Measurements from ENCODE around the gene LGI4.
"Not testable (repeated sequence)": the region's sequence is repeated elsewhere in the genome, so short reads cannot be mapped to it uniquely, and the experiment has no call there.

The LGI4 gene

GRCh38 chr19:35141837-35142605, 7.2 kb upstream of the LGI4 start:
- DNase-seq (ENCODE audit: low read depth in 2 of 2) = no peak

- DNase-seq (ENCODE audit: low read depth in 2 of 2) = peak; percentile 96 to 99
These were observed 6.3 kb upstream of the LGI4 start for GRCh38 chr19:35140962-35141836.

- no peak for DNase-seq (ENCODE audit: low read depth in 2 of 2)
These were observed 5.5 kb upstream of the LGI4 start for GRCh38 chr19:35140207-35140961.

GRCh38 chr19:35138305-35138892, 3.5 kb upstream of the LGI4 start, which contains the start of gene FXYD1:
Gene FXYD1, plus strand, starts transcription at chr19:35138824. Its CDS starts 1,256 bp downstream, at chr19:35140080.
- no peak for DNase-seq (ENCODE audit: low read depth in 2 of 2)

DNA sequence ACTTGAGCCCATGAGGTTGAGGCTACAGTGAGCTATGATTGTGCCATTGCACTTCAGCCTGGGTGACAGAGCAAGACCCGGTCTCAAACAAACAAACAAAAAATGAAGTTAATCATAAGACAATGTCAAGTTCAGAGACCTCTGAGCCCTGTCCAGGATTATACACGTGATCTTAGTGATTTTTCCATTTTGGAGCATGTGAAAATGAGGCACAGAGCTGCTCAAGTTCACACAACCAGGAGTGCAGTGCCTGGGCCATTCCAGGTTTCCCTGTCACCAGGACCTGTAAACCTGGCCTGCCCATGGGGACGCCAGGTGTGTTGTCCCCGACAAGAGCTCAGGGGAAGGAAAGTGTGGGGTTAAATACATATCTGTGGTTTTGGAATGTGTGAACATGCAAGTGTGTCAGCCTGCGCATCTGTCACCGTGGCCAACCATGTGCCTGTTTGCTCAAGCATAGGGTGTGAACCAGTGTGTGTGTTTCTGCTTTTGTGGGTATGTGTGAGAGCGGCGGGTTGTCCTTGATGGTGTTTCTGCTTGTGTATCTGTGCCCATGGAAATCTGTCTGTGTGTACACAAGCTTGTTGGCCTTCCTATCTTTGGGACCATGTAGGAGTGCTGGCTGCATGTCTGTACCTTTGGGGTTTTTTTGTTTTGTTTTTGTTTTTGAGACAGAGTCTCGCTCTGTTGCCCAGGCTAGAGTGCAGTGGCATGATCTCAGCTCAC, 2.3 kb upstream of the LGI4 start:
- DNase-seq (ENCODE audit: low read depth in 2 of 2) = no peak

DNA sequence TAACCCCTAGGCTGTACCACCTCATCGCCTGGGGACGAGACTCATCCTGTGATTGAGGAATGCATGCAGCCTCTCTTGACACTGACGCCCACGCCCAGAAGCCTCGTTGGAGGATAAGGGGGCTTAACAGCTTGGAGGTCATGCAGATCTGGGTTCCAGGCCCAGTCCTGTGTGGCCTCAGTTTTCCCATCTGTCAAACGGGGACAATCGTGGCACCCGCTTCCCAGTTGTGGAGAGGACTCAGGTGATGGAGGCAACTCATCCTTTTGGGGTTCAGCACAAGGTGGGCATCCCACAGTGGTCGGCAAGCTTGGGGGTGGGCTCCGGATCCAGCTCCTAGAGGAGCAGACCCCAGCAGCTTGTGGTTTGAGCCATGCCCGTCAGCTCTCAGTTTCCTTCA, 1.4 kb upstream of the LGI4 start:
- DNase-seq (ENCODE audit: low read depth in 2 of 2) = no peak

DNA sequence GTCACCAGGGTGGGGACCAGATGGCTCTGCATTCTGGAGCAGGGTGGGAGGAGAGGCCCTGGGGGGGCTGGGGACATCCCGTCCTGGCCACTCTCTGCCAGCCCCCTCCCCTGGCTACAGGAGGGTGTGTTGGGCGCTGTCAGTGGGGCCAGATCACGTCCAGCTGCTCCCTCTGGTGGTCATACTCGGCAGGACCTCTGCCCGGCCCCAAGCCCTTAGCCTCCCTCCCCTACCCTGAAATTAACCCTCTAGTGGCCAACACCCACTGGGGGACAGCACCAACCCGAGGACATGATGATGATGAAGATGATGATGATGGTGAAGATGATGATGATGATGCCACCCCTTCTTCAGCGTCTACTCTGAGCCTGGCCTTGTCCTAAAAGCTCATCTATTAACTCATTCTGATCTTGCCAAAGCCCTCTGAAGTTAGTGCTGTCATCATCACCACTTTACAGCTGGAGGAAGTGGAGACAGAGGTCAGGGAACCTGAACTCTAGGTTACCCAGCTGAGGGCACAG, 590 bp upstream of the LGI4 start:
- DNase-seq (ENCODE audit: low read depth in 2 of 2) = peak; percentile 61 to 71

DNA sequence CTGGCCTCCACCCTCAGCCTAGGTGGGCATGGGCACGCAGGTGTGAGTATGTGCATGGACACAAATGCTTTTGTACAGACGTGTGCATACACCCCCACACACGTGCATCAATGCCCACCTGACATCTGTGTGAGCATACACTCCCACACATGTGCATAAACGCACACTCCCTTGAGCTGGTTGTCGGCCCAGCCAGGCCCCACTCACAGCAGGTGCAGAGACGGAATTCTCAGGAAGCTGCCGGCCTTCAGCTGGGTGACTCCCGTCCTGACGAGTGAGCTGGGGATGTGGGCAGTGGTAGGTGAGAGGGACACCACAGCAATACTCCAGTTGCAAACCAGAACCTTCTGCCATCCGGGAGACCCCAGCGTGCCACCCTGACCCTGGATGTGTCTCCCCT, 1.0 kb downstream of the LGI4 start:
- DNase-seq (ENCODE audit: low read depth in 2 of 2) = no peak

DNA sequence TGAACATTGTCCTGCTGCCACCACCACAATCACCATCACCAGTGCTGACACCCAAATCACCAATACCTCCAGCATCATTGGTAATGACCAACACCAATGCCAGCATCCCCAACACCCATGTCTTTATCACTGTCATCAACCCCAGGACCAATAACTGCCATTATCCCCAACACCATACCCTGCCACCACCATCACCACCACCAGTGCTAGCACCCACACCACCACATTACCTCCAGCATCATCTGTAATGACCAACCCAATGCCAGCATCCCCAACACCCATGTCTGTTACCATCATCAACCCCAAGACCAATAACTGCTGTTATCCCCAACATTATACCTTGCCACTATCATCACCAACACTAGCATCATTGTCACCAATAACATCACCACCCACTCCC, 2.6 kb downstream of the LGI4 start:
- no peak for DNase-seq (ENCODE audit: low read depth in 2 of 2)

GRCh38 chr19:35130761-35131720, 3.8 kb downstream of the LGI4 start:
- no peak for DNase-seq (ENCODE audit: low read depth in 2 of 2)

- DNase-seq (ENCODE audit: low read depth in 2 of 2) = not testable (repeated sequence)
These were observed 5.1 kb downstream of the LGI4 start for GRCh38 chr19:35129724-35130274.

GRCh38 chr19:35128398-35129057, 6.3 kb downstream of the LGI4 start:
- no peak for DNase-seq (ENCODE audit: low read depth in 2 of 2)

DNA sequence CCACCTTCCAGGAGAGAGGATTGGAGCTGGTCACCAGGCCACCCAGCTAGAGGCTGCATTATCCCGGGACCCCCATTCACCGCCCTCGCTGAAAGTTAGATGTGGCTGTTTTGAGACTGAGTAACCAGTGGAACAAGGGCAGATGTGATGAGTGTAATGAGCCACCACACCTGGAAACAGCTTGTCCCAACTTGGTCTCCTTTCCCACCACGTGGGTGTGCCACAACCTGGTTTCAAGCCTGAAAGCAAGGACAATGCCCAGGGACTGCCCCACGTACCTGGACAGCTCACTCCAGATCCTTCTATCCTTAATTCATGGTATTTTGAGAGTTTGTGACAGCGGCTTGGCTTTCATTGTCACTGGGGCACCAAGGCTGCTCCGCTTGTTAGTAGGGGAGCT, 7.0 kb downstream of the LGI4 start:
- DNase-seq (ENCODE audit: low read depth in 2 of 2) = no peak

GRCh38 chr19:35126624-35126959, 8.3 kb downstream of the LGI4 start:
- DNase-seq (ENCODE audit: low read depth in 2 of 2) = no peak

DNA sequence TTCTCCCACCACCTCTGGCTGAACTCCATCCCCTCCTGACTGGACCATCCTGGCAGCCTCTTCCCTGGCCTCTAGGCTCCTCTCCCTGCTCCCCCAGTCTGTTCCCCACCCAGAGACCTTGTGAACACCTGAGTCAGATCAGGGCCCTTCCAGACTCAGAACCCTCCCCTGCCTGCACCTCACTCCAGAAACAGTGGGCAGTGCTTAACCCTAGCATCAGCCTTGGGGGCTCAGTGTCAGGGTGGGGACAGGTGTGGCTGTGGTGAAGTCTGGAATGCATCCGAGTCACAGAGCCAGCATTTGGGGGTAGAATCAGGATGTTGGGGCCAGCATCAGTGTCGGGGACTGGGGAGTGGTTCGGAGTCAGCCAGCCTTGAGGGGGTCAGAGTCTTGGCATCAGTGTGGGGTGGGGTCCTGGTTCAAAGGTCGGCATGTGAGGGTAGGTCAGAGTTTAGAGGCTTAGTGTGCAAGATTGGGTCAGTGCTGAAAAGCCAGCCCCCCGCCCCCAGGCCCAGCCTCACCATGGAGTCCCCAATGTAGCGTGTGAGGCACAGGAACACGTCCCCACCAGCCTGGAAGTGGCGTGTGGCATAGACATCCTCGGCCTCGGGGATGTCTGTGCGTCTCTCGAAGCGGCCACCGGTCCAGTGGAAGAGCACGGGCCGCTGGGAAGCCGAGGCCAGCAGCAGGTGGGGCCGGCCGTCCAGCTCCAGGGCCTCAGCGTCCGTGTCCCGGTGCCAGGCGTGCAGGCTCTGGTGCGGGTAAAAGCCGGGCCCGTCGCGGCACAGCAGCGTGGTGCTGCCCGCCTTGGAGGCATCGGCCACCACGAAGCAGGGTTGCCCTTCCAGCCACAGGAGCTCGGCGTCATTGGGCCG, 8.9 kb downstream of the LGI4 start:
- DNase-seq (ENCODE audit: low read depth in 2 of 2) = no peak

- DNase-seq (ENCODE audit: low read depth in 2 of 2) = no peak
These were observed 9.6 kb downstream of the LGI4 start for GRCh38 chr19:35125270-35125717.

- peak; percentile 78 to 85 for DNase-seq (ENCODE audit: low read depth in 2 of 2)
These were observed 10.5 kb downstream of the LGI4 start for GRCh38 chr19:35124098-35125060.

Measured in stimulated activated CD4-positive, alpha-beta T cell treated with anti-CD3 and anti-CD28 coated beads, Interleukin-4, amount 100 ng/mL, for 48 hours (primary cell).